Esophagus squamous epithelium (tissue), 5 donors: ENCODE results near the gene GRID2. TPM values are rescaled to one million over a fixed set of nuclear protein-coding genes. Genes with fewer than 3 reads are reported as not detected.

Experiments
- DNase-seq: peaks from one replicate; lab custom pipeline; 2025; lab: John Stamatoyannopoulos, UW
- H3K27ac ChIP-seq, 4 donors: fragments of 200-600 bp; sonication (generic); one replicate each; pipeline ENCODE4 v1.5.1; 2016 to 2019; ENCODE audit warnings: mild to moderate bottlenecking in 1 of 4
- H3K27me3 ChIP-seq, 4 donors: fragments of 200-600 bp; sonication (generic); 1 replicate in 3 of 4; 2 replicates in 1 of 4; pipeline versions ENCODE4 v1.5.1 to v1.6.0; 2017 to 2021; ENCODE audit warnings: antibody characterized with exemption in 1 of 4
- H3K36me3 ChIP-seq, 3 donors: fragments of 200-600 bp; sonication (generic); one replicate each; pipeline ENCODE4 v1.5.1; 2016 to 2019
- H3K4me1 ChIP-seq, 3 donors: fragments of 200-600 bp; sonication (generic); one replicate each; pipeline ENCODE4 v1.5.1; 2017 to 2019
- H3K4me3 ChIP-seq, 4 donors: fragments of 200-600 bp; sonication (generic); 1 replicate in 3 of 4; 2 replicates in 1 of 4; pipeline ENCODE4 v1.5.1; 2016 to 2019; ENCODE audit warnings: mild to moderate bottlenecking in 2 of 4, moderate library complexity in 1 of 4
- H3K9me3 ChIP-seq, 3 donors: fragments of 200-600 bp; sonication (generic); one replicate each; pipeline ENCODE4 v1.5.1; 2016 to 2019
- POLR2A ChIP-seq, 4 donors: fragments of 450-650 bp; IDR thresholded peaks; one replicate each; pipeline ENCODE4 v1.6.1; 2017; ENCODE audit warnings: antibody characterized with exemption in 4 of 4, mild to moderate bottlenecking in 4 of 4, moderate library complexity in 3 of 4
- WGBS, 2 donors: methylation state at CpG; one replicate each; pipeline ENCODE4 v1.1.5; 2018; 5-methylcytosine and 5-hydroxymethylcytosine counted together
- intact Hi-C: fragments of 100-400 bp; cut with DNase I; formaldehyde crosslinking; loops from one replicate; pipeline ENCODE4 v1.15.0; 2022
- total RNA-seq, 4 donors: library from RNA; depleted of rRNA; stranded (reverse); fragments of >200 nt; gene quantifications; one replicate each; pipeline ENCODE4 v1.1.0, GENCODE V29; 2016
- TF ChIP-seq, protein P1 (sequence below), 6 experiments: fragments of 450-650 bp in 4 of 6; fragments of 200-600 bp in 2 of 6; sonication (generic) in 2 of 6; IDR thresholded peaks; one replicate each; pipeline ENCODE4 v1.5.1; 2016 to 2019; ENCODE audit warnings: antibody characterized with exemption in 6 of 6, mild to moderate bottlenecking in 4 of 6, moderate library complexity in 4 of 6
- donor health status: DM: yes; HTN: yes; CAD: no.

The GRID2 gene
- total RNA-seq, 4 donors from 2014 or later, result not detected

GRCh38 chr4:93263166-93263565 is 959.4 kb downstream of the GRID2 start:
- H3K4me1 ChIP-seq, result no peaks in the 10 kb centered on the region
- H3K9me3 ChIP-seq, result no peaks in the 10 kb centered on the region
- H3K4me3 ChIP-seq, result no peak overlapping the region
- no peak for DNase-seq
- no peaks in the 10 kb centered on the region for H3K27me3 ChIP-seq
- H3K36me3 ChIP-seq, result no peaks in the 10 kb centered on the region
- TF ChIP-seq, protein P1, sequence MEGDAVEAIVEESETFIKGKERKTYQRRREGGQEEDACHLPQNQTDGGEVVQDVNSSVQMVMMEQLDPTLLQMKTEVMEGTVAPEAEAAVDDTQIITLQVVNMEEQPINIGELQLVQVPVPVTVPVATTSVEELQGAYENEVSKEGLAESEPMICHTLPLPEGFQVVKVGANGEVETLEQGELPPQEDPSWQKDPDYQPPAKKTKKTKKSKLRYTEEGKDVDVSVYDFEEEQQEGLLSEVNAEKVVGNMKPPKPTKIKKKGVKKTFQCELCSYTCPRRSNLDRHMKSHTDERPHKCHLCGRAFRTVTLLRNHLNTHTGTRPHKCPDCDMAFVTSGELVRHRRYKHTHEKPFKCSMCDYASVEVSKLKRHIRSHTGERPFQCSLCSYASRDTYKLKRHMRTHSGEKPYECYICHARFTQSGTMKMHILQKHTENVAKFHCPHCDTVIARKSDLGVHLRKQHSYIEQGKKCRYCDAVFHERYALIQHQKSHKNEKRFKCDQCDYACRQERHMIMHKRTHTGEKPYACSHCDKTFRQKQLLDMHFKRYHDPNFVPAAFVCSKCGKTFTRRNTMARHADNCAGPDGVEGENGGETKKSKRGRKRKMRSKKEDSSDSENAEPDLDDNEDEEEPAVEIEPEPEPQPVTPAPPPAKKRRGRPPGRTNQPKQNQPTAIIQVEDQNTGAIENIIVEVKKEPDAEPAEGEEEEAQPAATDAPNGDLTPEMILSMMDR (IDR thresholded peaks at IDR 0.05), result no peak
- TF ChIP-seq POLR2A (IDR thresholded peaks at IDR 0.05), result no peak
- intact Hi-C loops, result no loop called here
- no peak overlapping the region for H3K27ac ChIP-seq
- WGBS, 2 donors, result 65 to 79% methylated on average over 1 of the region's 1 CpG

- H3K4me1 ChIP-seq, result no peaks in the 10 kb centered on the region
- WGBS, 2 donors, result 85 to 100% methylated on average over 1 to 2 of the region's 3 CpGs
- no peaks in the 10 kb centered on the region for H3K9me3 ChIP-seq
- H3K27me3 ChIP-seq, result no peaks in the 10 kb centered on the region
- H3K36me3 ChIP-seq, result no peaks in the 10 kb centered on the region
- intact Hi-C loops, result no loop called here
- no peak overlapping the region for H3K27ac ChIP-seq
- no peak for DNase-seq
- H3K4me3 ChIP-seq, result no peak overlapping the region
- TF ChIP-seq, protein P1 (IDR thresholded peaks at IDR 0.05), result no peak
- TF ChIP-seq POLR2A (IDR thresholded peaks at IDR 0.05), result no peak
These were observed 964.0 kb downstream of the GRID2 start for GRCh38 chr4:93267747-93268146.

- Histone ChIP-seq H3K9me3 (no peaks in the 10 kb centered on the region), H3K36me3 (no peaks in the 10 kb centered on the region), H3K4me3 (no peak overlapping the region), H3K27ac (no peak overlapping the region), H3K4me1 (no peaks in the 10 kb centered on the region), H3K27me3 (no peaks in the 10 kb centered on the region)
- intact Hi-C loops, result no loop called here
- no peak for TF ChIP-seq POLR2A (IDR thresholded peaks at IDR 0.05)
- TF ChIP-seq, protein P1 (IDR thresholded peaks at IDR 0.05), result no peak
- no peak for DNase-seq
These were observed 981.6 kb downstream of the GRID2 start for GRCh38 chr4:93285346-93285745.

- WGBS, 2 donors, result 87 to 88% methylated on average over 2 of the region's 2 CpGs
- no peak overlapping the region for H3K27ac ChIP-seq
- H3K4me1 ChIP-seq, result no peaks in the 10 kb centered on the region
- intact Hi-C loops, result no loop called here
- no peaks in the 10 kb centered on the region for H3K9me3 ChIP-seq
- TF ChIP-seq, protein P1 (IDR thresholded peaks at IDR 0.05), result no peak
- no peak for TF ChIP-seq POLR2A (IDR thresholded peaks at IDR 0.05)
- DNase-seq, result no peak
- H3K4me3 ChIP-seq, result no peak overlapping the region
- no peaks in the 10 kb centered on the region for H3K36me3 ChIP-seq
- H3K27me3 ChIP-seq, result no peaks in the 10 kb centered on the region
These were observed 985.5 kb downstream of the GRID2 start for GRCh38 chr4:93289241-93289640.

DNA sequence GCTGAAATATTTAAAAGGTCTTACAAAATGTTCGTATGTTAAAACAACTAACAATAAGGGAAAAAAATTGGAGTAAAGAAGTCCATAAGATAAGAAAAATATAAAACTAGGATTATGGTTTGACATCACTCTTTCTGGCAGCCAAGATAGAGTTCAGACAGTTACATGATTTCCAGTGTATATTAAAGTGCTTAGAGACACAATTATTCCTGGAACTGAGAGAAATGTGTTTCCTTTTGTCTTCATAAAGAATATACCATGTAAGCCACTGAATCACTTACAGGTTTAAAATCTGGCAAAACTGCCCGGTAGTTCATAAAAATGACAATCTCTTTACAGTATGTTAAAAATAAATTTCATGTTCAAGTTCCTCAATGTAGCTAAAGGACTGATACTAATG is 986.1 kb downstream of the GRID2 start:
- H3K36me3 ChIP-seq, result no peaks in the 10 kb centered on the region
- TF ChIP-seq, protein P1 (IDR thresholded peaks at IDR 0.05), result no peak
- TF ChIP-seq POLR2A (IDR thresholded peaks at IDR 0.05), result no peak
- no peak overlapping the region for H3K27ac ChIP-seq
- no peaks in the 10 kb centered on the region for H3K4me1 ChIP-seq
- intact Hi-C loops, result no loop called here
- no peak for DNase-seq
- no peaks in the 10 kb centered on the region for H3K27me3 ChIP-seq
- 61 to 75% methylated on average over 2 of the region's 2 CpGs for WGBS, 2 donors
- no peak overlapping the region for H3K4me3 ChIP-seq
- H3K9me3 ChIP-seq, result no peaks in the 10 kb centered on the region
